Measurements from ENCODE around the gene PPP2R5A. TPM values are rescaled to one million over a fixed set of nuclear protein-coding genes. Genes with fewer than 3 reads are reported as not detected.

The PPP2R5A gene
- total and polyA plus RNA-seq, 2 of the 13 experiments (the other 11 are each of a cell fraction or from before 2014, with no cell fraction given), result 22.0 to 31.4 TPM

DNA sequence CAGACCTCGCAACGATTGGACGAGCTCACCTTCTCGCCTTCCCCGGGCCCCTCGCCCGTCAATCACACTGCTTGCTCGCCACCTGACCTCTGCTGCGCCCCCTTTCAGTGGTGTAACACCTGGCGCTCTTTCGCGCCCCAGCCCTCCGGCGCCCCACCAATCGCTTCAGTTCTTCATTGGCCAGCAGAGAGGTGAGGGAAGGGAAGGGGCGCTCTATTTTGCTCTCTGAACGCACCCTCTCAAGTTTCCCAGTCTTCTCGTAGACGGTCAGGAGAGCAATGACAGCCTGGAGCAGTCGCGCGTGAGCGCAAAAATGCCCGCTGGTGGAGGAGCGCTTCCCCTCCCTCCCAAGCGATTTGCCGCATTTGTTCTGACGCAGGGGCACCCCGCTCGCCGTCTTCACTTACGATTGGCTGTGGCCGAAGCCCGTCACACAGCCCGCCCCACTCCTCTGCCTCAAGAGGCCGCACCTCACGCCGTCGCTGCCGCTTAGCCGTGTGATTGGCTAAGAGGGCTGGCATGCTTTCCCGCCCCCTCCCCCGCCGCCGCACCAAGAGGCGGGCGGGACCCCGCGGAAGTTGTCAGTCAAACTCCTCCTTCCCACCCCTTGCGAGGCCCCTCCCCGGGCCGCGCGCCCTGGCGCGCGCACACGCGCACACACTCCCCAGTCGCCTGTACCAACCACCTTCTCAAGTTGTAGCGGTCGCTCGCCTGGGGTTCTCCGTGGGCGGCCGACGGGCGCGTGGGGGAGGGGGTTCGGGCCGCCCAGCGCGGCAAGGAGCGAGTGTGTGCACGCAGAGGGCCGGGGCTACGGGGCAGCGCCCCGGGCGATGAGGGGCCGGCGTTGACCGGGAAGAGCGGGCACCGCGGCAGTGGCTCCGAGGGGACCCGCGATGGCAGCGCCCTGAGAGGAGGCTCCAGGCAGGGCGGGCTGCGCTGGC lies at the start of gene PPP2R5A (continued):
- TF ChIP-seq IKZF4 (CRISPR knock-in tag; IDR thresholded peaks at IDR 0.05; ENCODE audit: borderline replicate concordance, low read depth, not compliant biosample characterization) (no peak), MED8 (CRISPR knock-in tag; IDR thresholded peaks at IDR 0.05; ENCODE audit: insufficient replicate concordance) (no peak), ZNF530 (CRISPR knock-in tag; IDR thresholded peaks at IDR 0.05; ENCODE audit: low read depth) (no peak), HDAC6 (IDR thresholded peaks at IDR 0.05; ENCODE audit: low read depth, low read length) (no peak), HDAC2 (CRISPR knock-in tag; IDR thresholded peaks at IDR 0.05) (peak; percentile 42; the same call in 1 of the 2 replicates), SYNCRIP (IDR thresholded peaks at IDR 0.05; ENCODE audit: insufficient read depth, low read depth, low read length) (no peak), NCOA5 (CRISPR knock-in tag; IDR thresholded peaks at IDR 0.05) (no peak), ZNF713 (CRISPR knock-in tag; IDR thresholded peaks at IDR 0.05) (no peak), ZFP62 (CRISPR knock-in tag; IDR thresholded peaks at IDR 0.05) (no peak), XRCC5 (optimal IDR thresholded peaks at IDR 0.05; ENCODE audit: low read length) (peak; percentile 73)
- TF ChIP-seq, protein P1, sequence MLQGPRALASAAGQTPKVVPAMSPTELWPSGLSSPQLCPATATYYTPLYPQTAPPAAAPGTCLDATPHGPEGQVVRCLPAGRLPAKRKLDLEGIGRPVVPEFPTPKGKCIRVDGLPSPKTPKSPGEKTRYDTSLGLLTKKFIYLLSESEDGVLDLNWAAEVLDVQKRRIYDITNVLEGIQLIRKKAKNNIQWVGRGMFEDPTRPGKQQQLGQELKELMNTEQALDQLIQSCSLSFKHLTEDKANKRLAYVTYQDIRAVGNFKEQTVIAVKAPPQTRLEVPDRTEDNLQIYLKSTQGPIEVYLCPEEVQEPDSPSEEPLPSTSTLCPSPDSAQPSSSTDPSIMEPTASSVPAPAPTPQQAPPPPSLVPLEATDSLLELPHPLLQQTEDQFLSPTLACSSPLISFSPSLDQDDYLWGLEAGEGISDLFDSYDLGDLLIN (CRISPR knock-in tag; IDR thresholded peaks at IDR 0.05; ENCODE audit: borderline replicate concordance), result no peak
- TF ChIP-seq, protein P2, sequence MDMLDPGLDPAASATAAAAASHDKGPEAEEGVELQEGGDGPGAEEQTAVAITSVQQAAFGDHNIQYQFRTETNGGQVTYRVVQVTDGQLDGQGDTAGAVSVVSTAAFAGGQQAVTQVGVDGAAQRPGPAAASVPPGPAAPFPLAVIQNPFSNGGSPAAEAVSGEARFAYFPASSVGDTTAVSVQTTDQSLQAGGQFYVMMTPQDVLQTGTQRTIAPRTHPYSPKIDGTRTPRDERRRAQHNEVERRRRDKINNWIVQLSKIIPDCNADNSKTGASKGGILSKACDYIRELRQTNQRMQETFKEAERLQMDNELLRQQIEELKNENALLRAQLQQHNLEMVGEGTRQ (IDR thresholded peaks at IDR 0.05; ENCODE audit: low read depth, low read length), result peak; percentile 66
- TF ChIP-seq, protein P2 (CRISPR knock-in tag; IDR thresholded peaks at IDR 0.05; ENCODE audit: borderline replicate concordance), result peak; percentile 70
- TF ChIP-seq, protein P3, sequence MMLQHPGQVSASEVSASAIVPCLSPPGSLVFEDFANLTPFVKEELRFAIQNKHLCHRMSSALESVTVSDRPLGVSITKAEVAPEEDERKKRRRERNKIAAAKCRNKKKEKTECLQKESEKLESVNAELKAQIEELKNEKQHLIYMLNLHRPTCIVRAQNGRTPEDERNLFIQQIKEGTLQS (CRISPR knock-in tag; IDR thresholded peaks at IDR 0.05), result peak; percentile 16; the same call in 1 of the 2 replicates
- TF ChIP-seq, protein P4, sequence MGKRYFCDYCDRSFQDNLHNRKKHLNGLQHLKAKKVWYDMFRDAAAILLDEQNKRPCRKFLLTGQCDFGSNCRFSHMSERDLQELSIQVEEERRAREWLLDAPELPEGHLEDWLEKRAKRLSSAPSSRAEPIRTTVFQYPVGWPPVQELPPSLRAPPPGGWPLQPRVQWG (CRISPR knock-in tag; IDR thresholded peaks at IDR 0.05; ENCODE audit: borderline replicate concordance, low read depth), result no peak
- TF ChIP-seq, protein P5, sequence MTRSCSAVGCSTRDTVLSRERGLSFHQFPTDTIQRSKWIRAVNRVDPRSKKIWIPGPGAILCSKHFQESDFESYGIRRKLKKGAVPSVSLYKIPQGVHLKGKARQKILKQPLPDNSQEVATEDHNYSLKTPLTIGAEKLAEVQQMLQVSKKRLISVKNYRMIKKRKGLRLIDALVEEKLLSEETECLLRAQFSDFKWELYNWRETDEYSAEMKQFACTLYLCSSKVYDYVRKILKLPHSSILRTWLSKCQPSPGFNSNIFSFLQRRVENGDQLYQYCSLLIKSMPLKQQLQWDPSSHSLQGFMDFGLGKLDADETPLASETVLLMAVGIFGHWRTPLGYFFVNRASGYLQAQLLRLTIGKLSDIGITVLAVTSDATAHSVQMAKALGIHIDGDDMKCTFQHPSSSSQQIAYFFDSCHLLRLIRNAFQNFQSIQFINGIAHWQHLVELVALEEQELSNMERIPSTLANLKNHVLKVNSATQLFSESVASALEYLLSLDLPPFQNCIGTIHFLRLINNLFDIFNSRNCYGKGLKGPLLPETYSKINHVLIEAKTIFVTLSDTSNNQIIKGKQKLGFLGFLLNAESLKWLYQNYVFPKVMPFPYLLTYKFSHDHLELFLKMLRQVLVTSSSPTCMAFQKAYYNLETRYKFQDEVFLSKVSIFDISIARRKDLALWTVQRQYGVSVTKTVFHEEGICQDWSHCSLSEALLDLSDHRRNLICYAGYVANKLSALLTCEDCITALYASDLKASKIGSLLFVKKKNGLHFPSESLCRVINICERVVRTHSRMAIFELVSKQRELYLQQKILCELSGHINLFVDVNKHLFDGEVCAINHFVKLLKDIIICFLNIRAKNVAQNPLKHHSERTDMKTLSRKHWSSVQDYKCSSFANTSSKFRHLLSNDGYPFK (CRISPR knock-in tag; IDR thresholded peaks at IDR 0.05; ENCODE audit: borderline replicate concordance), result peak; percentile 50; the same call in 1 of the 2 replicates
- TF ChIP-seq, protein P6, sequence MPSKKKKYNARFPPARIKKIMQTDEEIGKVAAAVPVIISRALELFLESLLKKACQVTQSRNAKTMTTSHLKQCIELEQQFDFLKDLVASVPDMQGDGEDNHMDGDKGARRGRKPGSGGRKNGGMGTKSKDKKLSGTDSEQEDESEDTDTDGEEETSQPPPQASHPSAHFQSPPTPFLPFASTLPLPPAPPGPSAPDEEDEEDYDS (CRISPR knock-in tag; IDR thresholded peaks at IDR 0.05), result peak; percentile 79
- TF ChIP-seq, protein P7, sequence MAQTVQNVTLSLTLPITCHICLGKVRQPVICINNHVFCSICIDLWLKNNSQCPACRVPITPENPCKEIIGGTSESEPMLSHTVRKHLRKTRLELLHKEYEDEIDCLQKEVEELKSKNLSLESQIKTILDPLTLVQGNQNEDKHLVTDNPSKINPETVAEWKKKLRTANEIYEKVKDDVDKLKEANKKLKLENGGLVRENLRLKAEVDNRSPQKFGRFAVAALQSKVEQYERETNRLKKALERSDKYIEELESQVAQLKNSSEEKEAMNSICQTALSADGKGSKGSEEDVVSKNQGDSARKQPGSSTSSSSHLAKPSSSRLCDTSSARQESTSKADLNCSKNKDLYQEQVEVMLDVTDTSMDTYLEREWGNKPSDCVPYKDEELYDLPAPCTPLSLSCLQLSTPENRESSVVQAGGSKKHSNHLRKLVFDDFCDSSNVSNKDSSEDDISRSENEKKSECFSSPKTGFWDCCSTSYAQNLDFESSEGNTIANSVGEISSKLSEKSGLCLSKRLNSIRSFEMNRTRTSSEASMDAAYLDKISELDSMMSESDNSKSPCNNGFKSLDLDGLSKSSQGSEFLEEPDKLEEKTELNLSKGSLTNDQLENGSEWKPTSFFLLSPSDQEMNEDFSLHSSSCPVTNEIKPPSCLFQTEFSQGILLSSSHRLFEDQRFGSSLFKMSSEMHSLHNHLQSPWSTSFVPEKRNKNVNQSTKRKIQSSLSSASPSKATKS (CRISPR knock-in tag; IDR thresholded peaks at IDR 0.05), result no peak

Measured in HepG2 (cell line).